ENCODE data around the gene SPNS3.

GRCh38 chr17:4442582-4442981 lies 8.8 kb downstream of the SPNS3 start:
- TF ChIP-seq EP300 (IDR thresholded peaks at IDR 0.05) (no peak), CTCF (IDR thresholded peaks at IDR 0.05) (no peak), POLR2A (IDR thresholded peaks at IDR 0.05) (no peak)
